Measurements from ENCODE around the gene EOLA2.
"Not testable (repeated sequence)": the region's sequence is repeated elsewhere in the genome, so short reads cannot be mapped to it uniquely, and the experiment has no call there.

- not testable (repeated sequence) for TF ChIP-seq CTCF, POLR2A, POLR2AphosphoS5 (IDR thresholded peaks at IDR 0.05)
These were observed 5.3 kb downstream of the EOLA2 start for GRCh38 chrX:149932970-149933369.

Data from prostate gland (tissue), 2 donors.